Adrenal gland (tissue), 5 donors: ENCODE measurements around the gene GRAPL.
"Not testable (repeated sequence)": the region's sequence is repeated elsewhere in the genome, so short reads cannot be mapped to it uniquely, and the experiment has no call there.

Source experiments
- POLR2A ChIP-seq, 2 donors: fragments of 450-650 bp; IDR thresholded peaks; one replicate each; pipeline ENCODE4 v1.6.1; 2017; ENCODE audit warnings: antibody characterized with exemption in 2 of 2, mild to moderate bottlenecking in 2 of 2, moderate library complexity in 1 of 2
- TF ChIP-seq, protein P1 (sequence below), 6 experiments: fragments of 450-650 bp in 4 of 6; fragments of 200-600 bp in 2 of 6; sonication (generic) in 1 of 6; IDR thresholded peaks; 1 replicate in 5 of 6; 2 replicates in 1 of 6; pipeline versions ENCODE4 v1.5.1 to v1.8.0; 2016 to 2021; ENCODE audit warnings: antibody characterized with exemption in 6 of 6, mild to moderate bottlenecking in 2 of 6, moderate library complexity in 1 of 6
- donor health status: DM: no; HTN: no; CAD: no.

DNA sequence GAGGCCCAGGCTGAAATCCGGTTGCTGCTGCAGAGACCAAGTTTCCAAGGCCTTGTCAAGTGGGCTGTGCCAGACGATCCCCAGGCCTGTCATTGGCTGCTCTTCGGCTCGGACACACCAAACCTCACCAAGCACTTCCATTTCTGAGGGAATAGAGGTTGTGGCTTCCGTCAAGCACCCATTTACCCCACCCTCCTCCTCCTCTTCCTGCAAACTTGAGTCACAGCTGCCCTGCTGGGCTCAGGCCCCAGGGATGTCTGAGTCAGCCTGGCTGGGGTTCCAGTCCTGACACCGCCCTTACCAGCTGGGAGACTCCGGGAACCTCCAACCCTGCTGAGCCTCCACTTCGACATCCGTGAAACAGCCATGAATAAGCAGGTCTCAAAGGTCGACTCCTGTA is 31.1 kb downstream of the GRAPL start:
- TF ChIP-seq, protein P1, sequence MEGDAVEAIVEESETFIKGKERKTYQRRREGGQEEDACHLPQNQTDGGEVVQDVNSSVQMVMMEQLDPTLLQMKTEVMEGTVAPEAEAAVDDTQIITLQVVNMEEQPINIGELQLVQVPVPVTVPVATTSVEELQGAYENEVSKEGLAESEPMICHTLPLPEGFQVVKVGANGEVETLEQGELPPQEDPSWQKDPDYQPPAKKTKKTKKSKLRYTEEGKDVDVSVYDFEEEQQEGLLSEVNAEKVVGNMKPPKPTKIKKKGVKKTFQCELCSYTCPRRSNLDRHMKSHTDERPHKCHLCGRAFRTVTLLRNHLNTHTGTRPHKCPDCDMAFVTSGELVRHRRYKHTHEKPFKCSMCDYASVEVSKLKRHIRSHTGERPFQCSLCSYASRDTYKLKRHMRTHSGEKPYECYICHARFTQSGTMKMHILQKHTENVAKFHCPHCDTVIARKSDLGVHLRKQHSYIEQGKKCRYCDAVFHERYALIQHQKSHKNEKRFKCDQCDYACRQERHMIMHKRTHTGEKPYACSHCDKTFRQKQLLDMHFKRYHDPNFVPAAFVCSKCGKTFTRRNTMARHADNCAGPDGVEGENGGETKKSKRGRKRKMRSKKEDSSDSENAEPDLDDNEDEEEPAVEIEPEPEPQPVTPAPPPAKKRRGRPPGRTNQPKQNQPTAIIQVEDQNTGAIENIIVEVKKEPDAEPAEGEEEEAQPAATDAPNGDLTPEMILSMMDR (IDR thresholded peaks at IDR 0.05), result not testable (repeated sequence)
- TF ChIP-seq POLR2A (IDR thresholded peaks at IDR 0.05), result not testable (repeated sequence)
